Measurements from ENCODE around the gene TTYH3.

The TTYH3 gene

GRCh38 chr7:2635810-2636701 lies 4.3 kb downstream of the TTYH3 start:
- DNase-seq: no peak

DNA sequence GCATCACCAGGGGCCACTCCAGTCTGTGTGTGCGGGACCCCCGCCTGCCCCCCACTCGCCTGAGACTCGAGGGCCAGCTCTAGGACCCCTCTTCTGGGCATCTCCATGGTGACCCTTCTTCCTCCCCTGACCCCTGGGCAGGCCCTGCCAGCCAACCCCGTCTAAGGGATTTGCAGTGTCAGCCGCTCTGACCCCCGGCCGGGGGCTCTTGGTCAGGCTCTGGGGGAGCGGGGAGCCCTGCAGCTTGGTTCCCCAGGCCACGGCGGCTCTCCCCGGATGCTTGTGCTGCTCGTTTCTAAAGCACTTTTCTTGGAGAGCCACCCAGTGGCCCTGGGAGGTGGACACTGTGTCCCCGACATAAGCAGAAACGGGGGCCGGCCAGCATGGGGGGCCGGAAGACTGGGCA lies 5.3 kb downstream of the TTYH3 start:
- no peak for DNase-seq

GRCh38 chr7:2637505-2638223 lies 5.9 kb downstream of the TTYH3 start:
- DNase-seq: peak; percentile 75

DNA sequence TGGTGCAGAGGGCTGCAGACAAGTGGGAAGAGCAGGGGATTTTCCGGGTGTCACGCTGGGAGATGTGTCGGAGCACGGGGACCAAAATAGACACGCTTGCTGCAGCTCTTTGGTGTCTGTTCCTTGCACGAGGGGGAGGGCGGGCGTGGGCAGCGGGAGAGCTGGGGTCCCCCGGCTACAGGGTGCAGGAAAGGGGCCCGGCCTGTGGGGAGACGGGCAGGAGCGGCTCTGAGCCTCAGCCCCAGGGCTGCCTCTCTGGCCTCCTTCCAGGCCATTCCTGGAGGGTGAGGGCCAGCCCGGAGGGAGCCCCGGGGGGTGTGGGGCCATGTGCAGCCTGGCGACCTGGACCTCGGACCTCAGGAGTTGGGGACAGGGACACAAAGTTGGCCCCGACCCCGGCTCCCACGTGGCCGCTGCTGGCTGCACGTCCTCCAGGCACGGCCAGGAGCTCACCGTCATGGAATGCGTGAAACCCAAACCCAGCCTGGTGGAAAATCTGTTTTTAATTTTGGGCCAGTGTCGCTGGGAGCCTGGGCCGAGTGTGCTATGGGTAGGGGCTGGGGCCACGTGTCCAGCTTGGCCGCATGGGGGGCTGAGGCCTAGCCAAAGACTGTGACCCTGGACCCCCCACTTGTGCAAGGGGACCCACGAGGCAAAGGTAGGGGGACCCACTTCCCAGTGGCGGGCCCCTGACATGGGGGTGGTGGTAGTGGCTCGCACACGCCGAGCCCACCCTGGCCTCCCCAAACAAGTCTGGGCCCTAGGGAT lies 6.6 kb downstream of the TTYH3 start:
- no peak for DNase-seq

DNA sequence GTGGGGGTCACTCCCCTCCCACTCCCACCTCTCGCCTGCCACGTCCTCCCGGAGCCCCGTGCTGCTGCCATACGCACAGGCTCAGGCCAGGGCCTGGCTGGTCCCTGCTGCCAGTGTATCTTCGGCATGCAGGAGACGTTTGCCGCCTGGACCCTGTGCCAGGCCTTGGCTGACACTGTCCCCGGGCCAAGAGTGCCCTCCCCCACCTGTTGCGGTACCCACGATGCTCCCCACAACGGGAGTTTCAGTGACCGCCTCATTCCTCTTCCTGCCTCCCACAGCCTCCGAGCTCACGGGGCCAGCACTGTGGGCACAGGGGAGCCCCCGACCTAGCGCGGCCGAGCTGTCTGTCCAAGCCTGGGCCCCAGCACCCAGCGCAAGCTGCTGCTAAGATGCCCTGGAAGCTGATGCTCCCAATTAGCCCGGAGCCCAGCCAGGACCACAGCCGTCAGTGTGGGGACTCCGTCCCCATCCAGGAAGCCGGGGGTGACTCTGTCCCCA lies 7.4 kb downstream of the TTYH3 start:
- DNase-seq: no peak

- DNase-seq: no peak
These were observed 8.1 kb downstream of the TTYH3 start for GRCh38 chr7:2639695-2640481.

GRCh38 chr7:2640482-2640830 lies 8.7 kb downstream of the TTYH3 start:
- no peak for DNase-seq

DNA sequence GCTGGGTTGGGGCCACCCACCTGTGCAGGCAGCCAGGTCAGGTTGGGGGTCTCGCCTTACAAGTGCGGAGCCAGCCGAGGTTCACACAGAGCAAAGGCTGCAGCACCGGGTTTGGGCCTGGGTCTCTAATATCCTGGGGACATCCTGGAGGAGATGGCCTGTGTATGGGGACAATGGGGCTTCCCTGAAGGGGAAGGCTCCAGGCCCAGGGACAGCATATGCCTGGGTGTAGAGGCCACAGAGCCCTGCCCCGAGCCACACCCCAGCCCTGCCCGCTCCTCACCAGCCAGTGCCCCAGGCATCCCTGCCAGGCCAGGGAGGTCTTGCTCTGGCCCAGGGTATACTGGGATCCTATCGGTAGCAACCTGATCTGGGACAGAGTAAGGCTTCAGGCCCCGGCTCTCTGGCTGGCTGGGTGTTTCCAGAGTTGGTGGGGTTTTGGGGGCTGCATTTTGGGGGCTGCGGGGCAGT lies 9.1 kb downstream of the TTYH3 start:
- DNase-seq: no peak

GRCh38 chr7:2641406-2642393 lies 9.9 kb downstream of the TTYH3 start:
- peak; percentile 56 for DNase-seq

- no peak for DNase-seq
These were observed 11.8 kb downstream of the TTYH3 start for GRCh38 chr7:2643386-2644219.

GRCh38 chr7:2644220-2644561 lies 12.4 kb downstream of the TTYH3 start:
- no peak for DNase-seq

DNA sequence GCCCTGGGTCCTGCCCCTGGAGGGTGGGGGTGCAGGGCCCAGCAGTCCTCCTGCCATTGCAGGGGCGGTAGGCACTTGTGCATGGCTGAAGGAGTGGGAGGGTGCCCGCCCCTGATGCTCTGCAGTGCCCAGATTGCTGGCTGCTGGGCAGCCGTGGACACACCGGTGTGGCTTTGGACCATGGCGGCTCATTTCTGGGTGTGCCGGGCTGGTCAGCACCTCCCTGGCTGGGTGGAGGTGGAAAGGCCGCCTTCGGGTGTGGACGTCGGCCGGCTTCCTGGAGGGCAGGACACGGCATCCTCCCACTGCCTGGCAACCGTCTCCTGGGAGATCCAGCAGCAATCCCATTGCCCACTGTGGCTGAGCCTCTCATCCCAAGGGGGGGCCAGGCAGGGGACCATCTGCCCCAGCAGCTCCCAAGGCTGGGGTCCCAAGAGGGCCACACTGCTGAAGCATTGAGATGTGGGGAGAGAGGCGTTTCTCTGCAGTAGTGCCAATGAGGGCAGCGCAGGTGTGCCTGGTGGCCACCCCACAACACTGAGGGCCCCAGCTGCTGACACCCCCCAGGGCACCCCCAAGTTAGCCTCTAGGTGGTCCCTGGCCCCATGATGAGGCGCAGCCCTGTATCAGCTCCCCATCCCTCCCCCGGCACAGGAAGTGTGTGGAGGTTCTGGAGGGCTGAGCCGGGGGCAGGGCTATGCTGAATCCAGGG lies 12.9 kb downstream of the TTYH3 start:
- no peak for DNase-seq

DNA sequence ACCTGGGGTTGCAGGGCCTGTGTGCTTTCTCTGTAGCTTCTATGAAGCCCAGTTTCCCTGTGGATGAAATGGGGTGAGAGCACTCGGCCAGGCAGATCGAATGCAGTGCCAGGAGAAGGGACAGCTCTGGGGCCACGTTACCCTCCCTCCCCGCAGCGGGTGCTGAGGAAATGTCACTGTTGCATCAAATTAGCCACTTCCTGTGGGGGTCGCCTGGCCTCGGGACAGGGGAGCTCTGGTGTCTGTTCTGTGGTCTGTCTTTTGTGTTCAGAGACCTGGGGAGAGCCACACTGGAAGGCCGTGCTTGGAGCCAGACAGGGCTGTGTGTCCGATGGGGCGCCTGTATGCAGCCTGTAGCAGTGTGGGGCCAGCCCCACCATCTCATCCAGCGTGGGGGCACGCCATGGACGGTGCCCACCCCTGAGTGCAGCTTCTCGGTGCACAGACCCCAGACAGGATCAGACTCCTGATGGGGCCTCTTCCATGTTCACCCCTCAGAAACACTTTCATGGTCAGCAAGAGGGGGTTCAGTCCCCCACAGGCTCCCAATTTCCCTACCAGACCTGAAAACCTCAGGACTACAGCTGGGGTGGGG lies 13.6 kb downstream of the TTYH3 start:
- DNase-seq: peak; percentile 47

DNA sequence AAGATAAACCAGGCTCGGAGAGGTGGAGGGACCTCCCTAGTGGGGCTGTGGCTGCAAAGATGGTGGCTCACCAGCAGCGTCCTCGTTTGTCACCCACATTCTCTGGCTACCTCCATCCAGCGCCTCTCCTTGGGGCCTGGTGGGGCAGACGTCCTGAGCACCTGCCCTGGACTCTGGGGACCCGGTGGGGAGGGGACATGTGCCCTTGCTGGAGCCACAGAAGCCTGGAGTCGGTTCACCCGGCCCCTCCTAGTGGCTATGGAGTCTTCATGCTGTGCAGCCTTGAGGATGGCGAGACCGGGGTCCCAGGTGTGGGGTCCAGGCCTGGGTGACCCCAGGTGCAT lies 14.5 kb downstream of the TTYH3 start:
- no peak for DNase-seq

- no peak for DNase-seq
These were observed 15.1 kb downstream of the TTYH3 start for GRCh38 chr7:2646680-2647571.

GRCh38 chr7:2647594-2648172 lies 15.9 kb downstream of the TTYH3 start:
- DNase-seq: peak; percentile 58

GRCh38 chr7:2649139-2649838 lies 17.5 kb downstream of the TTYH3 start:
- no peak for DNase-seq
